WTC11 (cell line): ENCODE results near the gene TEK. TPM values are rescaled to one million over a fixed set of nuclear protein-coding genes. Genes with fewer than 3 reads are reported as not detected.

ENCODE experiments used
- ATAC-seq: fragments of 200-7000 bp; cut with Tn5 transposase; 2 replicates; pipeline ENCODE4 v1.10.0; 2021; ENCODE audit warnings: mild to moderate bottlenecking, moderate library complexity
- CTCF ChIA-PET: fragments of 300-600 bp; sonication (Branson Sonifier 250); formaldehyde crosslinking; loops from one replicate; lab custom pipeline; 2021; ENCODE audit warnings: antibody characterized with exemption; lab: Charles Lee
- POLR2A ChIA-PET: fragments of 350-600 bp; sonication (Branson Sonifier 250); formaldehyde crosslinking; loops from one replicate; lab custom pipeline; 2021; ENCODE audit warnings: antibody characterized with exemption; lab: Charles Lee
- DNase-seq: peaks from one replicate; pipeline ENCODE4 v3.0.0; 2021; ENCODE audit warnings: low spot score
- H3K27ac Mint-ChIP-seq: 2 replicates; pipeline ENCODE4 v1.8.0; 2021; ENCODE audit warnings: mixed read lengths
- H3K27me3 Mint-ChIP-seq: 2 replicates; pipeline ENCODE4 v1.8.0; 2021; ENCODE audit warnings: low read depth, mild to moderate bottlenecking, moderate library complexity, mixed read lengths
- H3K36me3 Mint-ChIP-seq: 2 replicates; pipeline ENCODE4 v1.8.0; 2021; ENCODE audit warnings: mixed read lengths
- H3K4me1 Mint-ChIP-seq: 2 replicates; pipeline ENCODE4 v1.8.0; 2022; ENCODE audit warnings: mixed read lengths
- H3K4me3 Mint-ChIP-seq: 2 replicates; pipeline ENCODE4 v1.8.0; 2021; ENCODE audit warnings: mild to moderate bottlenecking, moderate library complexity, mixed read lengths
- H3K9me3 Mint-ChIP-seq: 2 replicates; pipeline ENCODE4 v1.8.0; 2021; ENCODE audit warnings: mixed read lengths
- ATF1 ChIP-seq: sonication (generic); formaldehyde crosslinking; IDR thresholded peaks from 2 replicates; pipeline ENCODE4 v1.8.1; 2023; ENCODE audit warnings: mild to moderate bottlenecking, moderate library complexity, missing genetic modification reagents
- CREM ChIP-seq: sonication (generic); formaldehyde crosslinking; IDR thresholded peaks from 2 replicates; pipeline ENCODE4 v1.8.1; 2022; ENCODE audit warnings: mild to moderate bottlenecking, missing genetic modification reagents, moderate library complexity
- FOXP1 ChIP-seq: sonication (generic); formaldehyde crosslinking; IDR thresholded peaks from 2 replicates; pipeline ENCODE4 v1.8.0; 2022; ENCODE audit warnings: missing genetic modification reagents, mild to moderate bottlenecking, moderate library complexity, borderline replicate concordance
- IRF2 ChIP-seq: sonication (generic); formaldehyde crosslinking; IDR thresholded peaks from 2 replicates; pipeline ENCODE4 v1.8.0; 2022; ENCODE audit warnings: low read depth, missing genetic modification reagents, borderline replicate concordance
- NFATC4 ChIP-seq: fragments of 250-450 bp; sonication (Bioruptor Pico); IDR thresholded peaks from 2 replicates; pipeline ENCODE4 v1.9.0; 2021; ENCODE audit warnings: mild to moderate bottlenecking
- NR2C2 ChIP-seq: sonication (generic); formaldehyde crosslinking; IDR thresholded peaks from 2 replicates; pipeline ENCODE4 v1.8.0; 2022; ENCODE audit warnings: mild to moderate bottlenecking, missing genetic modification reagents
- OVOL2 ChIP-seq: fragments of 250-450 bp; sonication (Bioruptor Pico); IDR thresholded peaks from 2 replicates; pipeline ENCODE4 v1.9.0; 2021; ENCODE audit warnings: mild to moderate bottlenecking, borderline replicate concordance
- SMAD3 ChIP-seq: sonication (generic); formaldehyde crosslinking; IDR thresholded peaks from 2 replicates; pipeline ENCODE4 v1.8.0; 2022; ENCODE audit warnings: missing genetic modification reagents, mild to moderate bottlenecking, borderline replicate concordance
- SP1 ChIP-seq: sonication (generic); formaldehyde crosslinking; conservative IDR thresholded peaks from 2 replicates; pipeline ENCODE4 v1.8.1; 2022; ENCODE audit warnings: missing genetic modification reagents
- TEAD4 ChIP-seq: sonication (generic); formaldehyde crosslinking; IDR thresholded peaks from 2 replicates; pipeline ENCODE4 v1.8.0; 2022; ENCODE audit warnings: mild to moderate bottlenecking, missing genetic modification reagents
- TP53 ChIP-seq: sonication (generic); formaldehyde crosslinking; IDR thresholded peaks from 2 replicates; pipeline ENCODE4 v1.8.1; 2023; ENCODE audit warnings: mild to moderate bottlenecking, missing genetic modification reagents
- ZNF232 ChIP-seq: sonication (generic); formaldehyde crosslinking; IDR thresholded peaks from 2 replicates; pipeline ENCODE4 v1.8.0; 2022; ENCODE audit warnings: mild to moderate bottlenecking, missing genetic modification reagents
- ZNF317 ChIP-seq: sonication (generic); formaldehyde crosslinking; IDR thresholded peaks from 2 replicates; pipeline ENCODE4 v1.8.1; 2023; ENCODE audit warnings: low read depth, mild to moderate bottlenecking, moderate library complexity, missing genetic modification reagents, borderline replicate concordance
- ZNF396 ChIP-seq: fragments of 250-450 bp; sonication (Bioruptor Pico); IDR thresholded peaks from 2 replicates; pipeline ENCODE4 v1.8.0; 2021; ENCODE audit warnings: mild to moderate bottlenecking, moderate library complexity, borderline replicate concordance
- total RNA-seq: library from RNA; stranded (reverse); gene quantifications from 3 replicates; pipeline ENCODE4 v1.2.3, GENCODE V29; 2021
- TF ChIP-seq, protein P1 (sequence below): sonication (generic); formaldehyde crosslinking; IDR thresholded peaks from 2 replicates; pipeline ENCODE4 v1.8.1; 2023; ENCODE audit warnings: mild to moderate bottlenecking, missing genetic modification reagents, moderate library complexity
- TF ChIP-seq, protein P2 (sequence below): fragments of 250-450 bp; sonication (Bioruptor Pico); IDR thresholded peaks from 2 replicates; pipeline ENCODE4 v1.9.0; 2021; ENCODE audit warnings: mild to moderate bottlenecking, borderline replicate concordance
- TF ChIP-seq, protein P3 (sequence below): fragments of 250-450 bp; sonication (Bioruptor Pico); IDR thresholded peaks from 2 replicates; pipeline ENCODE4 v2.1.2; 2022; ENCODE audit warnings: mild to moderate bottlenecking, moderate library complexity
- TF ChIP-seq, protein P4 (sequence below): sonication (generic); formaldehyde crosslinking; conservative IDR thresholded peaks from 2 replicates; pipeline ENCODE4 v1.8.1; 2022; ENCODE audit warnings: mild to moderate bottlenecking, missing genetic modification reagents
- TF ChIP-seq, protein P5 (sequence below): sonication (generic); formaldehyde crosslinking; IDR thresholded peaks from 2 replicates; pipeline ENCODE4 v1.8.1; 2022; ENCODE audit warnings: low read depth, mild to moderate bottlenecking, moderate library complexity, missing genetic modification reagents, borderline replicate concordance

Gene TEK
- total RNA-seq, 1 experiment from 2014 or later = 3.1 TPM

DNA sequence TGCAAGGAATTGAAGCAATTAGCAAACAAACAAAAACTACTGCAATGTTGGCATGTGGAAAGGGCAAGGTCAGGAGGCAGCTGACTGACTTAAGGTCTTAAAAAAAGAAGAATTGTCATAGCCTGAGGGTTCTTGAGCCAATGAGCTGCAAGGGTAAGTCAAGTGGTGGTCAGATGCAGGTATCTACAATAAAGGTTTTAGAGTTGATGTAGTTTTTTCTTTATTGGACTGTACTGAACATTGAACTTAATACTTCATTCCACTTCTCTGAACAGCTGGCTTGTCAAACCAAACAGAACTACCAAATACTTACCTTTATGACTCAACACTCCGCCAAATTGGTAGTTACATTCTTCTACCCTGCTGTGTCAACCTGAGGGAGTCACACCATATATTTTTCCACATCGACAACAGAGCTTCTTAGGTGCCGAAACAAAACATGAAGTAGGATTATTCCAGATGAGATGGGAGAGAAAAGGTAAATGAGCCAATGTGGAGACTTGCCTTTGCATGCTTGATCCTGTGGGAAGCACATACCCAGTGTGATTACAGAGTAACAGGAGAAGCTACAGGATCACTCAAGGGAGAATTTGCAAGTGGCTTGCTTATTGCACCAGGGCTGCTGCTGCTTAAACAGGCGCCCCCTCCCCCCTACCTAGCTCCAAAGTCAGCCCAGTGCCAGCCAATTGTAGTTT, 152.6 kb downstream of the TEK start (continued):
- TF ChIP-seq NR2C2 (CRISPR knock-in tag) (no peak), ATF1 (CRISPR knock-in tag) (no peak), ZNF232 (CRISPR knock-in tag) (no peak), OVOL2 (CRISPR knock-in tag) (no peak), FOXP1 (no peak)
- TF ChIP-seq, protein P1, sequence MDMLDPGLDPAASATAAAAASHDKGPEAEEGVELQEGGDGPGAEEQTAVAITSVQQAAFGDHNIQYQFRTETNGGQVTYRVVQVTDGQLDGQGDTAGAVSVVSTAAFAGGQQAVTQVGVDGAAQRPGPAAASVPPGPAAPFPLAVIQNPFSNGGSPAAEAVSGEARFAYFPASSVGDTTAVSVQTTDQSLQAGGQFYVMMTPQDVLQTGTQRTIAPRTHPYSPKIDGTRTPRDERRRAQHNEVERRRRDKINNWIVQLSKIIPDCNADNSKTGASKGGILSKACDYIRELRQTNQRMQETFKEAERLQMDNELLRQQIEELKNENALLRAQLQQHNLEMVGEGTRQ = no peak
- TF ChIP-seq, all 79 proteins: peak for 0

DNA sequence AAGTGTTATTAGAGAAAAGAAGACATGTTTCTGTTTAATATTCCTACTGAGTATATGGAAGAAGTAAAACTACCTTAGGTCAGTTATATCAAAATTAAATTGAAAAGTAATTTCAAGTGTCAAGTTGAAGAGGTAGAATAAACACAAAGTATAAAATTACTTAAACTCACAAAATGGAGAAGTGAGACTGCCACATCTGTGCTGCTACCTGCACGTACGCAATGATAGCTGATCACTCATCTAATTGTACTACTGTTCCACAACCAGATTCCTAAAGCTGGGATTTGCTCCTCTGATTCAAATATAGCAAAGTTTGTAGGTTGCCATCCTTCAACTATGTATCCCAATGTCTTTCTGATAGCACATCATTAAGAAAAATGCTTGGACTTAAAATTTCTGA, 163.1 kb downstream of the TEK start:
- CTCF ChIA-PET = no interaction called here
- ATAC-seq = no peak
- no peak overlapping the region for H3K4me3 Mint-ChIP-seq

More for the DNA sequence above, 163.1 kb downstream of the TEK start:
- no peak for TF ChIP-seq ZNF396 (CRISPR knock-in tag)
- TF ChIP-seq, protein P2, sequence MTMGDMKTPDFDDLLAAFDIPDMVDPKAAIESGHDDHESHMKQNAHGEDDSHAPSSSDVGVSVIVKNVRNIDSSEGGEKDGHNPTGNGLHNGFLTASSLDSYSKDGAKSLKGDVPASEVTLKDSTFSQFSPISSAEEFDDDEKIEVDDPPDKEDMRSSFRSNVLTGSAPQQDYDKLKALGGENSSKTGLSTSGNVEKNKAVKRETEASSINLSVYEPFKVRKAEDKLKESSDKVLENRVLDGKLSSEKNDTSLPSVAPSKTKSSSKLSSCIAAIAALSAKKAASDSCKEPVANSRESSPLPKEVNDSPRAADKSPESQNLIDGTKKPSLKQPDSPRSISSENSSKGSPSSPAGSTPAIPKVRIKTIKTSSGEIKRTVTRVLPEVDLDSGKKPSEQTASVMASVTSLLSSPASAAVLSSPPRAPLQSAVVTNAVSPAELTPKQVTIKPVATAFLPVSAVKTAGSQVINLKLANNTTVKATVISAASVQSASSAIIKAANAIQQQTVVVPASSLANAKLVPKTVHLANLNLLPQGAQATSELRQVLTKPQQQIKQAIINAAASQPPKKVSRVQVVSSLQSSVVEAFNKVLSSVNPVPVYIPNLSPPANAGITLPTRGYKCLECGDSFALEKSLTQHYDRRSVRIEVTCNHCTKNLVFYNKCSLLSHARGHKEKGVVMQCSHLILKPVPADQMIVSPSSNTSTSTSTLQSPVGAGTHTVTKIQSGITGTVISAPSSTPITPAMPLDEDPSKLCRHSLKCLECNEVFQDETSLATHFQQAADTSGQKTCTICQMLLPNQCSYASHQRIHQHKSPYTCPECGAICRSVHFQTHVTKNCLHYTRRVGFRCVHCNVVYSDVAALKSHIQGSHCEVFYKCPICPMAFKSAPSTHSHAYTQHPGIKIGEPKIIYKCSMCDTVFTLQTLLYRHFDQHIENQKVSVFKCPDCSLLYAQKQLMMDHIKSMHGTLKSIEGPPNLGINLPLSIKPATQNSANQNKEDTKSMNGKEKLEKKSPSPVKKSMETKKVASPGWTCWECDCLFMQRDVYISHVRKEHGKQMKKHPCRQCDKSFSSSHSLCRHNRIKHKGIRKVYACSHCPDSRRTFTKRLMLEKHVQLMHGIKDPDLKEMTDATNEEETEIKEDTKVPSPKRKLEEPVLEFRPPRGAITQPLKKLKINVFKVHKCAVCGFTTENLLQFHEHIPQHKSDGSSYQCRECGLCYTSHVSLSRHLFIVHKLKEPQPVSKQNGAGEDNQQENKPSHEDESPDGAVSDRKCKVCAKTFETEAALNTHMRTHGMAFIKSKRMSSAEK = no peak
- no peak for TF ChIP-seq TEAD4 (CRISPR knock-in tag)
- TF ChIP-seq, protein P3, sequence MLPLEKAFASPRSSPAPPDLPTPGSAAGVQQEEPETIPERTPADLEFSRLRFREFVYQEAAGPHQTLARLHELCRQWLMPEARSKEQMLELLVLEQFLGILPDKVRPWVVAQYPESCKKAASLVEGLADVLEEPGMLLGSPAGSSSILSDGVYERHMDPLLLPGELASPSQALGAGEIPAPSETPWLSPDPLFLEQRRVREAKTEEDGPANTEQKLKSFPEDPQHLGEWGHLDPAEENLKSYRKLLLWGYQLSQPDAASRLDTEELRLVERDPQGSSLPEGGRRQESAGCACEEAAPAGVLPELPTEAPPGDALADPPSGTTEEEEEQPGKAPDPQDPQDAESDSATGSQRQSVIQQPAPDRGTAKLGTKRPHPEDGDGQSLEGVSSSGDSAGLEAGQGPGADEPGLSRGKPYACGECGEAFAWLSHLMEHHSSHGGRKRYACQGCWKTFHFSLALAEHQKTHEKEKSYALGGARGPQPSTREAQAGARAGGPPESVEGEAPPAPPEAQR = no peak
- TF ChIP-seq NFATC4 (CRISPR knock-in tag) = no peak
- TF ChIP-seq, protein P4, sequence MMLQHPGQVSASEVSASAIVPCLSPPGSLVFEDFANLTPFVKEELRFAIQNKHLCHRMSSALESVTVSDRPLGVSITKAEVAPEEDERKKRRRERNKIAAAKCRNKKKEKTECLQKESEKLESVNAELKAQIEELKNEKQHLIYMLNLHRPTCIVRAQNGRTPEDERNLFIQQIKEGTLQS (CRISPR knock-in tag) = no peak
- no peak for TF ChIP-seq OVOL2 (CRISPR knock-in tag)
- TF ChIP-seq CREM (CRISPR knock-in tag) = no peak
- no peak for TF ChIP-seq SP1 (CRISPR knock-in tag)
- no peak for TF ChIP-seq IRF2 (CRISPR knock-in tag)
- no peak for TF ChIP-seq TP53 (CRISPR knock-in tag)
- TF ChIP-seq ZNF317 (CRISPR knock-in tag) = no peak
- TF ChIP-seq SMAD3 (CRISPR knock-in tag) = no peak
- TF ChIP-seq, protein P5, sequence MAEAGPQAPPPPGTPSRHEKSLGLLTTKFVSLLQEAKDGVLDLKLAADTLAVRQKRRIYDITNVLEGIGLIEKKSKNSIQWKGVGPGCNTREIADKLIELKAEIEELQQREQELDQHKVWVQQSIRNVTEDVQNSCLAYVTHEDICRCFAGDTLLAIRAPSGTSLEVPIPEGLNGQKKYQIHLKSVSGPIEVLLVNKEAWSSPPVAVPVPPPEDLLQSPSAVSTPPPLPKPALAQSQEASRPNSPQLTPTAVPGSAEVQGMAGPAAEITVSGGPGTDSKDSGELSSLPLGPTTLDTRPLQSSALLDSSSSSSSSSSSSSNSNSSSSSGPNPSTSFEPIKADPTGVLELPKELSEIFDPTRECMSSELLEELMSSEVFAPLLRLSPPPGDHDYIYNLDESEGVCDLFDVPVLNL (CRISPR knock-in tag) = no peak
- Mint-ChIP-seq H3K4me1 (peaks cover 6% of the 10 kb centered on the region; the same call in 1 of the 2 replicates), H3K9me3 (no peaks in the 10 kb centered on the region), H3K27me3 (no peaks in the 10 kb centered on the region), H3K36me3 (no peaks in the 10 kb centered on the region), H3K27ac (no peak overlapping the region)
- POLR2A ChIA-PET = no interaction called here
- no peak for DNase-seq
